Endothelial cell (in vitro differentiated cells): ENCODE measurements around the gene LRSAM1. TPM values are rescaled to one million over a fixed set of nuclear protein-coding genes. Genes with fewer than 3 reads are reported as not detected.
A peak's percentile ranks its signal among the peaks of the same experiment; 100 is the strongest.

ENCODE experiments used
- DNase-seq: peaks from one replicate; pipeline ENCODE4 v3.0.0; 2021; ENCODE audit warnings: low spot score
- H3K27ac Mint-ChIP-seq: one replicate; pipeline ENCODE4 v1.8.0; 2021; ENCODE audit warnings: mixed read lengths, inconsistent platforms; ENCODE audit not compliant: unreplicated experiment
- H3K27me3 Mint-ChIP-seq: one replicate; pipeline ENCODE4 v1.8.0; 2021; ENCODE audit warnings: mild to moderate bottlenecking, moderate library complexity, mixed read lengths, inconsistent platforms; ENCODE audit not compliant: unreplicated experiment
- H3K36me3 Mint-ChIP-seq: one replicate; pipeline ENCODE4 v1.8.0; 2021; ENCODE audit warnings: mild to moderate bottlenecking, low read depth, mixed read lengths, inconsistent platforms; ENCODE audit not compliant: unreplicated experiment
- H3K4me1 Mint-ChIP-seq: one replicate; pipeline ENCODE4 v1.8.0; 2021; ENCODE audit warnings: mild to moderate bottlenecking, mixed read lengths, inconsistent platforms; ENCODE audit not compliant: unreplicated experiment
- H3K4me3 Mint-ChIP-seq: one replicate; pipeline ENCODE4 v1.8.0; 2021; ENCODE audit warnings: mild to moderate bottlenecking, mixed read lengths, inconsistent platforms; ENCODE audit not compliant: unreplicated experiment
- H3K9me3 Mint-ChIP-seq: one replicate; pipeline ENCODE4 v1.8.0; 2021; ENCODE audit warnings: mixed read lengths, inconsistent platforms; ENCODE audit not compliant: unreplicated experiment
- CTCF ChIP-seq: fragments of 200-600 bp; sonication (generic); IDR thresholded peaks from one replicate; pipeline ENCODE4 v1.5.0; 2021; ENCODE audit warnings: antibody characterized with exemption; ENCODE audit not compliant: unreplicated experiment
- total RNA-seq: library from RNA; stranded (reverse); fragmentation: NEBNext Ultra II Directional; extraction: Animal tissue kit (Norgen Biotek cat#: 25700); gene quantifications from one replicate; pipeline ENCODE4 v1.2.1, GENCODE V29; 2021; ENCODE audit not compliant: unreplicated experiment

LRSAM1 gene
- total RNA-seq, 1 donor from 2014 or later: 22.6 TPM

DNA sequence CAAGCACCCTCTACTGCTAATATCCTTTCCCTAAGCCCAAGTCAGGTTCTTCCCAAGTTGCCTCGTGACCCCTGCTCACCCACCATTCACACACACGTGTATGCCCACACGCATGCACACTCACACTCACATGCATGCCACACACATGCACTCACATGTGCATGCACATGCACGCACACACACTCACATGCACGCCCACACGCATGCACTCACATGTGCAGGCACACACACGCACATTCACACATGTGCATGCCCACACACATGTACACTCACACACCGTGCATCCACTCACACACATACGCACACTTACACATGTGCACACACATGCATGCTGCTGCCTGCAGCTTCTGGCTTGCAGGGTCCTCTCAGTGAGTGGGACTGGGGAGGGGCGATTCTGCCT lies 97.9 kb downstream of the LRSAM1 start:
- H3K4me3 Mint-ChIP-seq: peak overlapping the region; percentile 1
- H3K27me3 Mint-ChIP-seq: peaks cover 21% of the 10 kb centered on the region
- H3K36me3 Mint-ChIP-seq: peaks cover 16% of the 10 kb centered on the region
- H3K4me1 Mint-ChIP-seq: peaks cover 36% of the 10 kb centered on the region
- no peak overlapping the region for H3K27ac Mint-ChIP-seq
- no peak for DNase-seq
- H3K9me3 Mint-ChIP-seq: no peaks in the 10 kb centered on the region
- TF ChIP-seq CTCF: no peak

DNA sequence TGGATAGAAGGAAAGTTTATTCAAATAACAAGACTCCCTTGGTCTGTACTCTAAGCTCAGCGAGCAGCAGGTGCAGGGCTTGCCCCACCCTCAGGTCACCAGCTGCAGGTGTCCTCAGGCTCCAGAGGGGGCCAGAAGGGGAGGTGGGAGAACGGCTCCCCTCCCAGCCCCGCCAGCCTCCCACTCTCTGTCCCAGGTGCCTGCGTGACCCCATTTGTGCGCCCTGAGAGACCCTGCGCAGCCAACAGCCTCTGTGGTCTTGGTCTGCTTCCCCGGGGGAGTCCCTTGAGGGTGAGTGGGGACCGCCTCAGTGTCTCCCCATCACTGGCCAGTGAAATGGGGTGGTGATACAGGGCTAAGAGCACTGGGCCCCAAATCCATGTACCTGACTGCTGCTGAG lies 98.4 kb downstream of the LRSAM1 start:
- no peak for TF ChIP-seq CTCF
- peak overlapping the region; percentile 15 for H3K27ac Mint-ChIP-seq
- H3K4me3 Mint-ChIP-seq: no peak overlapping the region
- peaks cover 16% of the 10 kb centered on the region for H3K36me3 Mint-ChIP-seq
- DNase-seq: no peak
- H3K9me3 Mint-ChIP-seq: no peaks in the 10 kb centered on the region
- peaks cover 21% of the 10 kb centered on the region for H3K27me3 Mint-ChIP-seq
- H3K4me1 Mint-ChIP-seq: peaks cover 36% of the 10 kb centered on the region

DNA sequence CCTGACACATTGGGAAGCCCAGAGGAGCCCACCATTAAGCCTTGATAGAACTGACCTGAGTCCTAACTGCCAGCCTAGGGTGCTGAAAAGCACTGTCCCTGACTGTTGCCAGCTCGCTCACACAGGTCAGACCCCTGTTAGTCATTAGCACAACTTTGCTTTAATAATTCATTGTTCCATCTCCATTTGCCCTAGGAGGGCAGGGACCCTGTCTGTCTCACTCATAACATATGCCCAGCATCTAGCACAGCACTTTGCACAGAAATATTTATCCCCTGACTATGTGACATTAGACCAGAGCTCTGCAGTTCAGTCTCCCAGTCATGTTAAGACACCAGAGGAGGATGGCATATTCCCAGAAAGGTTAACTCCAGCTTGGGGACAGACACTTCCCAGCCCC lies 99.0 kb downstream of the LRSAM1 start:
- peaks cover 16% of the 10 kb centered on the region for H3K36me3 Mint-ChIP-seq
- H3K4me3 Mint-ChIP-seq: no peak overlapping the region
- peaks cover 18% of the 10 kb centered on the region for H3K27me3 Mint-ChIP-seq
- DNase-seq: no peak
- TF ChIP-seq CTCF: no peak
- H3K27ac Mint-ChIP-seq: peak overlapping the region; percentile 15
- H3K4me1 Mint-ChIP-seq: peaks cover 36% of the 10 kb centered on the region
- H3K9me3 Mint-ChIP-seq: no peaks in the 10 kb centered on the region

DNA sequence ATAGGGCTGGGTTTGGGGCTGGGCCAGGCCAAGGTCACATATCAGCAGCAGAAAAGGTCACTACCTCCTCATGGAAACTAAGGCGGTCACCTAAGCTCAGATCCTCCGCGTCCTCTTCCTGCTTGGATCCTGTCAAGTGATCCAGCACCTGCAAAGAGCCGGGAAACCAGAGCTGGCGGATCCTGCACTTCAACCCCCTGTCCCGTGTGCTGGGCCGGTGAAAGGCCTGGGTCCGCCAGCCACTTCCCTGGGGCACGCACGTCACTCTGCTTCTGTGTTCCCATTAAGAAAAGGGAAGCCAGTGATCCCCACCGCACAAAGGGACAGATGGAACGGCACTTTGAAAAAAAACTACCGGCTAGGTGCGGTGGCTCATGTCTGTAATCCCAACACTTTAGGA lies 99.4 kb downstream of the LRSAM1 start:
- H3K27me3 Mint-ChIP-seq: peaks cover 17% of the 10 kb centered on the region
- H3K4me1 Mint-ChIP-seq: peaks cover 37% of the 10 kb centered on the region
- no peak for TF ChIP-seq CTCF
- H3K9me3 Mint-ChIP-seq: no peaks in the 10 kb centered on the region
- no peak overlapping the region for H3K27ac Mint-ChIP-seq
- no peak overlapping the region for H3K4me3 Mint-ChIP-seq
- H3K36me3 Mint-ChIP-seq: peaks cover 16% of the 10 kb centered on the region
- DNase-seq: no peak

Other genes starting within 250 kb of the LRSAM1 start
- 3.3 TPM for gene GARNL3, start 186.7 kb upstream of the LRSAM1 start, total RNA-seq
- 21.5 TPM for gene SLC2A8, start 54.3 kb upstream of the LRSAM1 start, total RNA-seq
- 12.6 TPM for gene ZNF79, start 27.1 kb upstream of the LRSAM1 start, total RNA-seq
- gene RPL12, start 104 bp upstream of the LRSAM1 start, total RNA-seq: 1,208 TPM
- gene STXBP1, start 160.8 kb downstream of the LRSAM1 start, total RNA-seq: 113 TPM